Brain pericyte (primary cell): Measurements from ENCODE around the gene CROCC.
"Not testable (repeated sequence)": the region's sequence is repeated elsewhere in the genome, so short reads cannot be mapped to it uniquely, and the experiment has no call there.

Source experiments
- DNase-seq: peaks from one replicate; pipeline ENCODE4 v3.0.0-alpha.2; 2012; ENCODE audit warnings: low read depth, low spot score

Gene CROCC

DNA sequence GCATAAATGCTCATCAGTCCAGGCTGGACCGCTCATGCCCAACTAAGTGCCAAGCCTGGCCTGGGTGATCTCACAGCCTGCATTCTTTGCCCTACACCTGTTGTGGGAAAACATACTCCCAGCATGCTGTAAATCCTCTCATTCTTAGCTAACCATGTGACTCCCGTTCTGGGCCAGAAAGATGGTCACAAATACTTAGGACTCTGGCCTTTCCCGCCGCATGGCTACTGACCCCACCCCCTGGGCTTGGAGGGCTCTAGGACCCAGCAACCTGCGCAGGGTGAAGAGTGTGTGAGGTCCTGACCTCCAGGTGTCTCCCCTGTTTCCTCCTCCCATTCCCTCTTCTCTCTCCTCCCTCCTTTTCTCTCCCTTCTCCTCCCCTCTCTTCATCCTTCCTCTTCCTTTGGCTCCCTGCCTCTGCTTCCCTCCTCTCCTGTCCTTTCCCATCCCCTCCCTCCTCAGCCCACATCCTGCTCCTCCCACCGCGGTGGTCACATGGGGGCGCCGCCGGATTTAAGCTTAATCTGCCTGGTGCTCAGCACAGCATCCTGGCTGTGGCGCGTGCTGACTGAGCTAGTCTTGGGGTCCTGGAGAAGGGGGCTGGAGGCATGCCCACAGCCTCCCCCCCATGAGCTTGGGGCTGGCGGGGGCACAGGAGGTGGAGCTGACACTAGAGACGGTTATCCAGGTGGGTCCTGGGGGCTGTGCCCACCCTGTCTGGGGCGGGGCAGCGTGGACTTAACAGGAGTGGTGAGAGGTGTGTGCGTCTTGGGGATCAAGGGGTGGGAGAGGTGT lies at the start of gene CROCC:
TSS of gene CROCC (plus strand) at position 541 of the 795 bp plus-strand sequence. CDS start at position 629, 88 bp downstream.
- no peak for DNase-seq

GRCh38 chr1:16872152-16873075 lies 49.3 kb upstream of the CROCC start:
- DNase-seq = not testable (repeated sequence)

GRCh38 chr1:16873076-16873879 lies 48.5 kb upstream of the CROCC start:
- DNase-seq = not testable (repeated sequence)

DNA sequence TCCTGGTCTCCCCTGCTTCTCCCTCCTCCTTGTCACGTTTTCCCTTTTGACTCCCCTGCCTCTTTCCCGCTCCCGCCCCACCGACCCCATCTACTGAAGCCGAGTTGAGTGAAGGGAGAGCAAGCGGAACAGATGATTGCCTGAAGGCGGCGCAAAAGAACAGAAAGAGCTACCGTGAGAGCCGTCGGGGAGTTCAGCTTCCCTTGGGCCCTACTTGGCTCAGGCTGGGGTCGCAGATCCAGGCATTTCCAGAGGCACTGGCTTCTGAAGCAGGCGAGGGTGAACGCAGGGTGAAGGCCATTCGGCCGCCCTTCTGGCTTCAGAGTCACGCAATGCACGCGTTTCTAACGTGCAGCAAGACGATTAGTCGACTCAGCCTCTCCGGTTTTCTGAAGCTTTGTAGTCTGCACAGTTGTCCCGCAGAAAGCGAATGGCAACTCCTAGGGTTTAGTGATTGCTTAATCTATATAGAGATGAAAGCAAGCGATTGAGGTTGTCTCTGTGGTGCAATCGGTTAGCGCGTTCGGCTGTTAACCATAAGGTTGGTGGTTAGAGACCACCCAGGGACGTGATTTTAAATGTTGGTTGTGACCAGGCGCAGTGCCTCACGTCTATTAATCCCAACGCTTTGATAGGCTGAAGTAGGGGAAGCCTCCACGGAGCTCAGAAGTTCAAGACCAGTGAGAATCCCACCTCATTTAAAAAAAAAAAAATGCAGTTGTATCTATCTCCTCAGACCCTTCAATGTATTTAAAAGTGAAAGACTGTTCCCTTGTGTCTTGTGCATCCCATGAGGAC lies 46.6 kb upstream of the CROCC start:
- not testable (repeated sequence) for DNase-seq

DNA sequence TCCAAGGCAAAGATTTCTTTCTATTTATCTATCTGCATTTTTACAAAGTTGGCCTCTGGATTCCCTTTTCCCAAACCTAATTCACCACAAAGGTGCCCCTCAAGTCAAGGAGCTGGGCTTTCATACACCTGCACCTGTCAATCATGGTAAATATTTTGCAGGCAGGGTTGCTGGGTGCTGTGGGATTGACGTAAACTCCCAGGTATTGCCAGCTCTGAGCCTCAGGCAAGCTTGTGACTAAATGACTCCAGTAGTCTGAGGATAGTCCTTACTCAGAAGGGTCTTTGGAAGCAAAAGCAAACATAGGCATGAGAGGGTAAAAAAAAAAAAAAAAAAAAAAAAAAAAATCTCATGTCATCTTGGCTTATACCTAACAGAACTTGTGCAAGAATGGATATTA lies 40.0 kb upstream of the CROCC start:
- not testable (repeated sequence) for DNase-seq

GRCh38 chr1:16882986-16883385 lies 38.7 kb upstream of the CROCC start:
- no peak for DNase-seq

GRCh38 chr1:16884487-16884886 lies 37.2 kb upstream of the CROCC start:
- DNase-seq = not testable (repeated sequence)

DNA sequence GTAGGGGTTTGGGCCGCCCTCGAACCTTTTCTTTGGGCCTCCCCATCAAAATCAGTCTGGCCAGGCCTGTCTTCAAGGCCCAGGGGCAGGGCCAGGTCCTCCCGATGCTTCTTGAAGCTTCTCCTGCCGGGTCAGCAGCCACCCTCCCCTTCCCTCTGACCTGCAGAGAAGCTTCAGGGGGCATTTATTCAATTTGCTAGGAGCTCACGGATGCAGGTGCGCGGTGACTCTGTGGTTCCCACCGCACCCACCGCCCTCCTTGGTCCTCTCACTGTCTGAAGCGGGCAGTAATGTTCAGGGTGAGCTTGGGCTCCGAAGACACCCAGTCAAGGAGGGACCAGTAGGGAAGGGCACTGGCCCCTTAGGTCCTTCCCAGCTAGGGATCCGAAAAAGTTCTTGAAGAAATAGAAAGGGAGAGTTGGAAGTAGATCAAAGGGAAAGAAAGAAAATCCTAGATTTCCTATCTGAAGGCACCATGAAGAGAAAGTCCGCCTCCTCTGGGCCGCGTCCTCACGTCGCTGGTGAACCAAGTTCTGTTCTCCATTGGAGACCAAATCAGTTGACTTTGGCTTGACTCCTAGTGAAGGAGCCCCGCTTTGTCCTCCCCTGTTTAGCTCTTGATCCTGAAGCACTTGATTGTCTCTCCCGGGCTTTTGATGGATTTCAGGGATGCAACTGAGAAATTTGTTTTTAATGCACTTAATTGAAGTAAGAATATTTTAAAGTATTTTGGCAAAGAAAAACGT lies 34.7 kb upstream of the CROCC start:
- no peak for DNase-seq

- DNase-seq = no peak
These were observed 32.6 kb upstream of the CROCC start for GRCh38 chr1:16888860-16889816.

DNA sequence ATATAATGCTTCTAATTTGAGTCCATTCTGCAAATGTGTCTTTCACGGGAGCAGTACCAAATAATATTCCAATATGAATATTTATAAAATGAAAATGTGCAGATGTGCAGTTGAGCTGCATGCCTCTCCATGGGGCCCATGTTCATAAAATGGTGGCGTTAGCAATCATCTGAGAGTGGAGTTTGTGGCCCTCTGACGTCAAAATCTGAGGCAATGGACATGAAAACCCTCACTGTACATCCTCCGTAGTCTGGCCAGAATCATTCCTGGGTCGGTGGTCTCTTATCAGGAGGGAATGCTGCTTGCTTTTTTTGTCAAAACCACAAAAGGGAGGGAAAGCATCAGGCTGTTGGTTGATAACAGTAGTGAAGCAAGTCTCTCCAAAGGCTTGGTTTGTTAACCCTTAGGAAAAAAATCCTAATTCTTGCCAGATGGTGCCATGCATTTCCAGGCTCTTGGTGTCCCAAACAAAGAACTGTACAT lies 31.2 kb upstream of the CROCC start:
- DNase-seq = not testable (repeated sequence)

GRCh38 chr1:16891057-16891456 lies 30.7 kb upstream of the CROCC start:
- DNase-seq = not testable (repeated sequence)

GRCh38 chr1:16892978-16893525 lies 28.7 kb upstream of the CROCC start:
- not testable (repeated sequence) for DNase-seq

DNA sequence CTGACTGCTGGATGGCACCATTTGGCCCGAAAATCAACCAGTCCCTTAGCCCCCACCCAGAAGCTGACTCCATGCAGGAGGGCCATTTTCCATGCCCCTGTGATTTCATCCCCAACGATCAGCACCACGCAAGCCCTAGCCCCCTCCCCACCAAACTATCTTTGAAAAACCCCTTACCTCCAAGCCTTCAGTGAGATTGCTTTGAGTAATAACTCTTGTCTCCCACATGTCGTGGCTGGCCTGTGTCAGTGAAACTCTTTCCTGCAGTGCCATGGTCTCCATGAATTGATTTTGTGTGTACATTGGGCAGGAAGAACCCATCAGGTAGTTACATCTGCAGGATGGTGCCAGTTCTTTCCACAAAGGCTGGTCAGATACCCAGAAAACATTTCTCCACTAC lies 27.9 kb upstream of the CROCC start:
- DNase-seq = not testable (repeated sequence)

- not testable (repeated sequence) for DNase-seq
These were observed 27.4 kb upstream of the CROCC start for GRCh38 chr1:16894338-16894737.

DNA sequence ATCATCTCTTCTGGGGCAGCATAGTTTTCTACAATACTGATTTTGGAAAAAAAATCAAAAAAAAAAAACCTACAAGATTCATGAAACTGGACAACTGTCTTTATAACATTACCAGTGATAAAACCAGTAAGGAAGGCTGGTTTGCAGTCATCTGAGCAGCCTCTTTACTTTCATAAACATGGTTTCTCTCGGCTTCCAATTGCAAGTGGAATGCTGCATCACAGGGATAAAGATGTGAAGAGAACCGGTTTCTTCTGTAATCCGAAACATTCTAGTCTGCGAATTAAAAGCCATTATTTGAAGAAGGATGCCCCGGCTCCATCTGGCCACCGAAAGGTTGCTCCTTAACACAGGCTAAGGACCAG lies 26.5 kb upstream of the CROCC start:
- not testable (repeated sequence) for DNase-seq

DNA sequence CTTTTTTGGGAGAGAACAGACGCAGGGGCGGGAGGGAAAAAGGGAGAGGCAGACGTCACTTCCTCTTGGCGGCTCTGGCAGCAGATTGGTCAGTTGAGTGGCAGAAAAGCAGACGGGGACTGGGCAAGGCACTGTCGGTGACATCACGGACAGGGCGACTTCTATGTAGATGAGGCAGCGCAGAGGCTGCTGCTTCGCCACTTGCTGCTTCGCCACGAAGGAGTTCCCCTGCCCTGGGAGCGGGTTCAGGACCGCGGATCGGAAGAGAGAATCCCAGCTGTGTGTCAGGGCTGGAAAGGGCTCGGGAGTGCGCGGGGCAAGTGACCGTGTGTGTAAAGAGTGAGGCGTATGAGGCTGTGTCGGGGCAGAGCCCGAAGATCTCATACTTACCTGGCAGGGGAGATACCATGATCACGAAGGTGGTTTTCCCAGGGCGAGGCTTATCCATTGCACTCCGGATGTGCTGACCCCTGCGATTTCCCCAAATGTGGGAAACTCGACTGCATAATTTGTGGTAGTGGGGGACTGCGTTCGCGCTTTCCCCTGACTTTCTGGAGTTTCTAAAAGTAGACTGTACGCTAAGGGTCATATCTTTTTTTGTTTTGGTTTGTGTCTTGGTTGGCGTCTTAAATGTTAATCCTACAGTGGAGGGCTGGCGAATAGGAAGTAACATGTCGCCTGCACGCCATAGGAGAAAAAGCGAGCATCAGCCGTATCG lies 26.0 kb upstream of the CROCC start, which contains the start of gene RNU1-2:
TSS of gene RNU1-2 (plus strand) at position 383 of the 718 bp plus-strand sequence.
- peak; percentile 99 for DNase-seq

DNA sequence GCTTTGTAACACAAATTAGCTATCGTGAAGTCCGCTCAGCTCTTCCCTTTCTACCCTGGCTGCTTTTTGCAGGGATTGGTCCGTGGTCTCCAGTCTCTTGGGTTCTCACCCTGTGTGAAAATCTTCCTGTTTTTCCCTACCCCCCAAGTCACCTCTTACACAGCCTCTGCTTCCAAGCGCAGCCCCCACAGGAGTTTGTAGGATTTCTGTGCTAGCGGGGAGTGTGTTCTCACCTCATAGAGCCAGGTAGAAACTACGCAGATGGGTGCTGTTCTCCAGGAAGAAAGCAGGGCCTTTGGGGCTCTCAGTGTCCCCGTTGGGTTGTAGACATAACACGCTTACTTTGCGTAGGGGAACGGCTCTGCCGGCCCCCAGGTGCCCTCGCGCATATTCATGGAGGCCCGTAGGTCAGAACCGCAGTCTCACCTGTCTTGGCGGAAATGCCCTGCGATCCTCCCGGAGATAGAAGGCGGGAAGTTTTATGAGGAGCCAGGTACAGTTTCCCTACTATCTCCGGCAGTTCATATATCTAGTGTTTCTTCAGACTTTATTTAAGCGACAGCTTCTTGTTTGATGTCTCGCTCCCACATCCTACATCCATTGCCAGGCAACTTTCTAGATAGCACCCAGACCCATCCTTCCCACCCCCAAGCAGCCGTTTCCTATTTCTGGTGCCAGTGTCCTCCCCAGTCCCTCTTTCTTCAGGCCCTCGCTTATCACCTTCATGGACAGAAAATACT lies 25.2 kb upstream of the CROCC start:
- DNase-seq = not testable (repeated sequence)
